T follicular helper cell (primary cell): ENCODE measurements around the gene VAV2.
"Not testable (repeated sequence)": the region's sequence is repeated elsewhere in the genome, so short reads cannot be mapped to it uniquely, and the experiment has no call there.

Source experiments
- DNase-seq: peaks from one replicate; pipeline ENCODE4 v3.0.0-alpha.2; 2020; ENCODE audit warnings: low read depth

Gene VAV2

DNA sequence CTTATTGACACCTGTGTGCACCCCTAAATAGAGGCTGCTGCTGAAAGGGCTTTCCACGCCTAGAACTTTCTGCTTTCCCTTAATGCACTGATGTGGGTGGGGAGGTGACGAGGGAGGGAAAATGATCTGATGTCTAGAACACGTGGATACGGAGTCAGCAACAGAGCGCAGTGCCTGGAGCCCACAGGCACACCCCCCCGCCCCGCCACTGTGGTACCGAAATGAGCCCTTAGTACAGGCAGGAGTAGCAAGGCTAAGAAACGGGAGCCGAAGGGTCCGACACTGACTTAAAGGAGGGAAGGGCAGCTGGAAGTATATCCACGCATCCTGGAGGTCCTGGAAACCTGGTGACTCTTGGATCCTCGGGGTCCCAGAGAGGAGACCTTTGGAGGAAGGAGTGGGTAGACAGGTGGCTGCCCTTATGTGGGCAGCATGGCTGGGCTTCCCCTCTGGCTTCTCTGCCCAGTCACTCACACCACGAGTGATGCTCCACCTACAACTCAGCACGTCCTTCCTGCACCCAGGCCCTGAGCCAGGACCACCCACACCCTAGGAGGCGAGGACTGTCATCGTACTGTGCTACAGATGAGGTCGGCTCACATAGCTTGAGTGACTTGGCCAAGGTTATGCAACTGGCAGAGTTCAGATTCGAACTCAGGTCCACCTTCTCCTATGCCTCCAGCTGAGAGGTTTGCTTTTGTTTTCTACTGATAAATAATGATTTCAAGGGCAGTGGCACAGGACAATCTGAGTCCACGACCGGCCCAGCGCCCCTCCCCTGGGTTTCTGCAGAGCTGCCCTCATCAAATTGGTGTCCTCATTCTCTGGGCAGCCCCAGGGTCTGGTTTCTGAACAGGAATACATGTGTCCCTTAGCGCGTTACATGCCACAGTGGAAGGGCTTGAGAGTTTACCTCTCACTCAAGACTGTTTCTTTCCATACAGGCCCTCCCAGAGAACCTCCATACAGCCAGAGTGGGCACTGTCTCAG is 4.7 kb upstream of the VAV2 start:
- DNase-seq = no peak

DNA sequence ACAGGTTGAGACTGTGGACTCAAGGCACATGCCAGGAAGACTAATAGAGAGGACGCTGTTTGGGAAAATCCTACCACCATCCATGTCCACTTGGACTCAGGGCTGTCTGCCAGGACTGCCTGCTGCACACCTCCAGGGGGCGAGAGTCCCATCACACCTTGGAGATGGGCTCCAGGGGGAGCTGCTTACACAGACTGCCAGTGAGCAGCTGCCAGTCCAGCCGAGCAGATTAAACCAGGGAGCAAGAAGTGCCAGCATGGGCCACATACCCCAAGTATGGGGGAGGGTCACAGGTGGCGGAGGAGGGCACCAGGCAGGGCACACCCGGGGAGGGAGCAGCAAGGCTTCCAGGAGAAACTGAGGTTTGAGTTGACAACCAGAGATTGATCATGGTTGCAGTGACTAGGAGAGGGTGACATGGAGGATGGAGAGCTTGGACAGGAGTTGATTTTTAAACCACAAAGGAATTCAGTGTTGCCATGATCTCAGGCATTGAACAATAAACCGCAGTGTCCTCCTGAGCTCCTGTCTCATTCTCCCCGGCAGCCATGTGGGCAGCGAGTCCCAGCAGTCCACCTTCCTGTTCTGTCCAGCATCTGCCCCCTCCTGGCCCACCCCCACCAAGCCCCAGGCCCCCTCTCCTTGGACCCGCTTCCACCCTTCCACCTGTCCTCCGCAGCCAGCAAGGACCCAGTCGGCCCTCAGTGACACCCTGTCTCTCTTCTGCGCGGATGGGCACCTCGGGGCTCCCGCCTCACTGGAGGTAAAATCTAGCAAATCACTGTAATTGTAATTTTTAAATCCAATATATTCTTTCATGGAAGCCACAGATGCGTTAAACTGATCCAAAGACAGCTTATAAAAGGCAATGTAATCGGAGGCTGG is 3.1 kb upstream of the VAV2 start:
- no peak for DNase-seq

DNA sequence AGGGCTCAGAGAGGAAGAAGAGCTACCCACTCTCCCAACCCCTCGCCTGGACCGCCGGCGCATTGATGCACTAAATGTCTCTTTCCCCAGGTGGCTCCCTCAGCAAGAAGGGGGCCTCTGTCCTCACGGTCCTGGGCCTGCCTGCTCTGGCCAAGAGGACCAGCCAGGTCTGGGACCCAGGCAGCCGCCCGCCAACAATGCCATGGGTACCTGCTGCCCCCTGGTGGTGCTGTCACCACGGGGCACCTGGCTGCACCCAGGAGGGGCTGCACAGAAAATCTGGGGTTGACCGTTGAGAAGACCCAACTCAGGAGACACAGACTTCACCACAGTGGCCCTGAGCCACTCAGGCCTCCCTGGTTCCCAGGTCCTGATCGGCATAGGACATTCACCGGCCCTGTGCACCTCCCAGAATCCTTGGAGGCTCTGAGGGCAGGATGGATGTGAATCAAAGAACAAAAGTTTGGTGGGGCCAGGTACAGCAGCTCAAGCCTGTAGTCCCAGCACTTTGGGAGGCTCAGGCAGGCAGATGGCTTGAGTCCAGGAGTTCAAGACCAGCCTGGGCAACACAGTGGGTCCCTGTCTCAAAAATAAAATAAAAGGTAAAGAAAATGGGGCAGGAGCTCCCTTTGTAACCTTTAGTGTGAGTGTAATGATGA is 2.4 kb upstream of the VAV2 start:
- DNase-seq = peak; percentile 51

DNA sequence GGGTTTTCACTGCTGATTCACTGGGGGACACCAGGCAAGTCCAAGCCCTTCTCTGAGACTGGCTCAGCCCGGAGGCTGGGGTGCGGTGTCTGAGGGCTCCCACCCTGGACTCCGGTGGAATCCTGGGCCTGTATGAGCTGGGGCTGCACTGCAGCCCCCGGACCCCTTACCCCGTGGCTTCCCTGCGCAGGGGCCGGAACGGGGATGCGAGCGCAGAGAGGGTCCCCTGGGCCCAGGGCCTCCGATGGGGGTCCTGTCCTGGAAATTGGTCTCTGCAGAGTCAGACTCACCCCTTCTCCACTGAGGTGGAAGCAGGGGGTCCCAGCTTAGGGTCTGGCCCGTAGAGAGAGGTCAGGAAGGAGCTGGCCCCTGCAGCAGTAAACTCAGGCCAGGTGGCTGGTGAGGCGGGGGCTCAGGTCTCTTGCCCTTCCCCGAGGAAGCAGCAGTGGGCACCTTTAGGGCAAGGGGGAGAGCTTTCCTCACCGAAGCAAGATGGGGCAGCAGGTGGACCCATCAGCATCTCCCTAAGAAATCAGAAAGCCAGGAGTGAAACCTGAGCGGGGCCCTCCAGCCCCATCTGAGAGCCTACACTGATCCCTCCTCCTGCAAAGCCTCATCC is 1.6 kb upstream of the VAV2 start:
- DNase-seq = no peak

DNA sequence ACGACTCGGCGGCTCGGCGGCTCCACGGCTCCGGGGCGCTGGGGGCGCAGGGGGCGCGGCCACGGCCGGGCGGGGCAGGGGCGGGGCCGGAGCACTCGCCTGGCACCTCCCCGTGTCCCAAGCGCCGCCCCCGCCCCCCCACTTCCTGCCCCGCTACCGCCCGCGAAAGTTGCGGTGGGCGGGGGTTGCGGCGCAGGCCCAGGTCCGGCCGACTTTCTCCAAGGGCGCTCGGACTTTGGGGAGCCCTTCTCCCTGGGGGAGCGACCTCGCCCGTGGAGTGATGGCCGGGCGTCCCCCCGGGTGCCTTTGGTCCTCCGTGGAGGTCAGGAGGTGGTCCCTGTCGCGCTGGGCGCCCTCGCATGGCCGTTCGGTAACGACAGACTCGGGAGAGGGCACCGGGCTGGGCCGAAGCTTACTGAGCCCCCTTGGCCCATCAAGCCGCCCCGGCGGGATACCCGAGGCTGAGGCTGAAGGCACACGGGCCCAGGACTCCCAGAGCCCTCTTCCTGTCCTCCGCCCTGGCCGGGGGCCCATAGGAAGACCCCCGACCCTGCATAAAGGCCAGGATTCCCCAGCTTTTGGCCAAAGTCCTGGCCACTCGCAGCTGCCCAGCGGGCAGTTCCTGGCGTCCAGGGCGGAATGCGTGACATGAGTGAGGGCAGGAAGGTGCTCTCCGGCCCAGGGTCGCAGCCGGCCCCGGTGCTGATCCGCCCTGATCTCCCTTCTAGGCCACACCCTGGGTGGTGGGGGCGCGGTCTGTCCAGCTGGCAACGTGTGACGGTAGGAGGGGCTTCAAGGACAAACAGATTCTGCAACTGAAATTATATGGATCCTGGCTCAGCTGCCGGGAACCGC is 883 bp upstream of the VAV2 start:
- peak; percentile 60 for DNase-seq

DNA sequence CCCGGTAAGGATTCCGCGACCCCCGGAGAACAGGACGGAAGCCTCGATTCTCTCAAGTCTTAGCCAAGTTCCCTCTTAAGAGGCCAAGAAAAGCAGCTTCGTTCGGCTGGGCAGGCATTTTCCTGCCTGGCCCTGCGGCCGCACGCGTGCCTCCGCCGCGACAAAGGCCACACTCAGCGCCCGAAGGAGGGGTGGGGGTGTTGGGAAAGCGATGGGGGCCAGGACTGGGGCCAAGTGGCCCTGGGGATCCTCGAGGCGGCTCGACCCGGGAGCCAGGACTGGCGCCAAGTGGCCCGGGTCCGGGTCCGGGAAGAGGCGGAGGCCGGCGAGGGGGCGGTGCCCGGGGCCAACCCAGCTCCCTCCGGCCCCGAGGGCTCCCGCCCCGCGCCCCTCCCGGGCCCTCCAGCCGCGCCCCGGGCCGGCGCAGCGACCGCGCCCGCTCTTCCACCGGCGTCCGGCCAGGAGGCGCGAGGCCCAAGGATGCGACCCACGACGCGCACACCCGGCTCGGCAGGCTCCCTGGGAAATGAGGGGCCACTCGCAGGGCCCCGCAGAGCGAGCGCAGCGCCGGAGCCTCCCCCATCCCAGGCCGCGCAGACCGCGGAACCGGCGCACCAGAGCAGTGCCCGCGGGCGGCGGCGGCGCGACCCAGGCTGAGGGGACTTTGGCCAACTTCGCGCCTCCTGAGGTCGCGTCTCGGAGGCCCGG is 756 bp downstream of the VAV2 start:
- DNase-seq = no peak

DNA sequence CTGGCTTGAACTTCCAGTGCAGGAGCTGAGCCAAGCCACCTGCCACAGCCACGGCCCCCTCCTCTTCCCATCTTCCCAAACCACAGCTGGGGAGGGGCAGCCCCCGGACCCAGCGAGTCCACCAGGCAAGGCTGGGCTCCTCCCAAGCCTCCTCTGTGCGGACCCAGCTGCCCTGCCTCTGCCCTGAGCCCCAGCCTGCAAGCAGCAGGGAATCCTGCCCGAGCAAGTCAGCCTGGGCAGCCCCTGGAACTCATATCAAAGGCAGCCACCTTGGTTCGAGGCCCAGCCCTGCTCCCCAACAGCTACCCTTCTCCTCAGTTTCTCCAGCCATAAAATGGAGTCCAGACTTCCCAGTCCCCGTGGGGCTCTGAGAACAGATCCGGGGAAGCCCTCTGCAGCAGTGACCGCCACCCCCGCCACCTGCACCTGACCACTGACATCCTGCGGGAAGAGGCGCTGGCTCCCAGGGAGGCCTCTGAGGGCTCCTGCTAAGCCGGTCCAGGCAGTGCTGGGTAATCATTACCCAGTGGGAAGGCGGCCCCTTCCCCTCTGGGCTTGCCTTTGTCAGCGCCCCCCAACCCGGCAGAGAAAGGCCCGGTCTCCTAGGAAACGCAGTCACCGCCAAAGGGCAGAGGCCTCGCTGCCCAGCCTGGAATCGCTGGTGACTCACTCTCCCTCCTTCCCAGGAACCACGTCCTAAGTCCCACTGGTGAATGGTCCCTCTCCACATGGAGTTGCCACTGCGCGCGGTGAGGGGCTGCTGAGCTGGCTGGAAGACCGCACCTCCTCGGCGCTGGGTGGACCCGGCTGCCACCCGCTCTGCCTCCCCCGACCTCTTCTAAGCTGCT is 1.5 kb downstream of the VAV2 start:
- no peak for DNase-seq

DNA sequence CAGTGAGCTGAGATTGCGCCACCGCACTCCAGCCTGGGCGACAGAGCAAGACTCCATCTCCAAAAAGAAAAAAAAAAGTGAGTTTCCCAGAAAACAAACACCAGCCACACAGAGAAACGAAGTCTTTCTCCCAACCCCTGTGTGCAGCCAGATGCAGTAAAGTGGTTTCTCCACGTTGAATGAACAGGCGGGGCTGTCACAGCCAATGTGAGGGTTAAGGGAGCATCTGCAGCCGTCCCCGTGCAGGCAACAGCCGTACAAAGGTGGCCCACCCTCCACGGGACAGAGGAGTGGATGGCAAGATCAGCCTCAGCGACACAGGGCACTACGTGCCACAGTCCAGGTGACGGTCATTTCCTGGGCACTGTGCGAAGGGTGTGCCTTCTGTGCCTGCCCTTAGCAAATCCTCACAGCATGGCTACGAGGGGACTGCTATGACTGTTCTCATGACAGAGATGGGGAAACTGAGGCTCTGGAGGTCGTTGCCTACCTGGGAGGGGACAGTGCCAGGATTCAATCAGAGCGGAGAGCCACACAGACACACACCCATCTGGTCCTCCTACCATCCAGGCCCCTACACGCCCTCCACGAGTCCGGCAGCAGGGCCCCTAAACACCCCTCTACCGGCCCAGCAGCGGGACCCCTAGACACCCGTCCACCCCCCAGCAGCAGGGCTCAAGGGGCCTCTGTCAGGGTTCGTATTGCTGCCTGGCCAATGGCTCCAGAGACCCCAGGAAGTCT is 2.3 kb downstream of the VAV2 start:
- no peak for DNase-seq

DNA sequence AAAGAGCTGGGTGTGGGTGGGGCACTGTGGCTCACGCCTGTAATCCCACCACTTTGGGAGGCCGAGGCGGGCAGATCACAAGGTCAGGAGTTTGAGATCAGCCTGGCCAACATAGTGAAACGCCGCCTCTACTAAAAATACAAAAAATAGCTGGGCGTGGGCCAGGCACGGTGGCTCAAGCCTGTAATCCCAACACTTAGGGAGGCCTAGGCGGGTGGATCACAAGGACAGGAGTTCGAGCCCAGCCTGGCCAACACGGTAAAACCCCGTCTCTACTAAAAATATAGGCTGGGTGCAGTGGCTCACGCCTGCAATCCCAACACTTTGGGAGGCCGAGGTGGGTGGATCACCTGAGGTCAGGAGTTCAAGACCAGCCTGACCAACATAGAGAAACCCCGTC is 3.4 kb downstream of the VAV2 start:
- not testable (repeated sequence) for DNase-seq

DNA sequence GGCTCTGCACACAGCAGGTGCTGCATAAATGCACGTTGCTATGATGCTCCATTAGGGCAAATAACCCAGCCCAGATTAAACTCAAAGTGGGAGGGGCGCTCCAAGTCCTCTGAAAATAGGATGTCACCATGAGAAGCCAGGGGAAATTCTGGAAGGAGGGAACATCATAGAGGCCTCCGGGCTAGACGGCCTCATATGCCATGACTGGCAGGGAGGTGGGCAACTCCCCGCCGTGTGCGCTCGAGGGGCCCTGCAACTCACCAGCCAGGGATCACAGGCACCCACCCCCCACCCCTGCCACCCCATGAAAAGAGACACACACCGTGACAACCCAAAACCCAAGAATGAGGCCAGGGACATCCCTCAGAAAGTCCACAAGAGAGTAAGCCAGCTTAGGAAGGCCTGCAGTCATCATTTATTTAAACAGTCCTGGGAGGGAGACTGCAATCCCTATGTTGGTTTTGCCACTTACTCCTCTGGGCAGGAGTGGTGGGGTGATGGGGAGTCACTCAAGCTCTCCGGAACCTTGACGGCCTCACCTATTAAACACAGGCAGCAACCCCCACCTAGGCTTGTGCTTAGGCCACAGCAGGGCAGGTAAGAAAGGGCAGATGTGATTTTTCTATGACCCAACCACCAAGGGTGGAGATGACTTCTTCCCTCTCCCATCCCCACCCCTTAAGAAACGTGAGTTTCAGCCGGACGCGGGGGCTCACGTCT is 4.0 kb downstream of the VAV2 start:
- no peak for DNase-seq

DNA sequence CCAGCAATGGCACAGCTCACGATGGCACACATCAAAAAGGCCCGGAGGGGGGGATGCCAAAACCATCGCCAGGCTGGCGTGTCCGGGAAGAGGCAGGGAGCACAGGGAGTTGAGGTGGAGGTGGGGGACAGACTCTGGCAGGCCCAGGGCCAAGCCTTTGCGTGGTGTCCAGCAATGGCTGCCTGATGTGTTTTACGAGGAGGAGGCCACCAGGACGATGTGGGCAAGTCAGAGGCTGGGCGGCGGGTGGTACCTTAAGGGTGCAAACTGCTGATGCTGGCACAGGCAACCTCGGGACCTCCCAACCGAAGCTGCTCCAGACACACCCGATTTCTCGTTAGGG is 4.7 kb downstream of the VAV2 start:
- DNase-seq = no peak

DNA sequence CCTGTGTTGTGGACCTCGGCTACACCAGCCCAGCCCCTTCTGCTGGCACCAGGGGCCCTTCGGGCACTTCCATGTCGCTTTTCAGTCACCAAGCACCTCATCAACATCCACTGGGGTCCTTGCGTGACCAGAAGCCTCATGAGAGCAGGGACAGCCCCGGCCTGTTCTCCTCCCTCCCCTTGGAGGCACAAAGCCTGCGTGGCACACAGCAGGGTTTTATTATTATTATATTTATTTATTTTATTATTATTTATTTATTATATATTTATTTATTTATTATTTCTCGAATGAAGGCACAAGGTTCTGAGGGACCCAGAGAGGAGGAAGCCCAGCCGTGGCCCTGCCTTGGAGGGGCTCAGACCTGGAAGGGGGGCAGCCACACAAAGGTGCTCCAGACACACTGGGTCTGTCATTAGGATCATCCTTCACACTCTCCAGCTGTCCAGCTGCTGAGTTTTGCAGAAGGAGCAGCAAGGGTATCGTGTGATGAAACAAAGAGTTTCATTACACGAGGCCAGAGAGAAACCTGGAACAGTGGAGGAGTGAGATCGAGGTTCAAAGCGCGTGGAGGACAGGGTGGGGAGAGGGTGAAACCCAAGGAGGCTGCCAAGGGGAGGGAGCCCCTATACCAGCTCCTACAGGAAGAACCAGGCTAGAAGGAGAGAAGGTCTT is 5.2 kb downstream of the VAV2 start:
- DNase-seq = no peak

DNA sequence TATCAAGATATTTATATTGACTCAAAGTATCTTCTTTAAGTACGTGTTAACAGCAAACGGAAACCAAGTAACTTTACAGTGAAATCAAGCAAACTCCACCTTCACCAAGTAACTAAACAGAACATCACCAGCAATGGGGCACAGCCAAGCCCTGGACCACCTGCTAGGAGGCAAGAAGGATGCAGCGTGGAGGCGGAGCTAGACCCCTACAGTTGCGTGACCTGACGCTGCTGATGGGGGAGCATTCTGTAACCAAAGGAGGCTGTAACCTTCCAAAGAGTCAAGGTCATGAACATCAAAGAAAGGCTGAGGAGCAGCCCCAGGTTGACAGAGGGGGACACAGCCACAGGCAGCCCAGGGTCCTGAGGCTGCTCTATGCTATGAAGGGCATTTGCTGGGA is 6.1 kb downstream of the VAV2 start:
- DNase-seq = no peak

DNA sequence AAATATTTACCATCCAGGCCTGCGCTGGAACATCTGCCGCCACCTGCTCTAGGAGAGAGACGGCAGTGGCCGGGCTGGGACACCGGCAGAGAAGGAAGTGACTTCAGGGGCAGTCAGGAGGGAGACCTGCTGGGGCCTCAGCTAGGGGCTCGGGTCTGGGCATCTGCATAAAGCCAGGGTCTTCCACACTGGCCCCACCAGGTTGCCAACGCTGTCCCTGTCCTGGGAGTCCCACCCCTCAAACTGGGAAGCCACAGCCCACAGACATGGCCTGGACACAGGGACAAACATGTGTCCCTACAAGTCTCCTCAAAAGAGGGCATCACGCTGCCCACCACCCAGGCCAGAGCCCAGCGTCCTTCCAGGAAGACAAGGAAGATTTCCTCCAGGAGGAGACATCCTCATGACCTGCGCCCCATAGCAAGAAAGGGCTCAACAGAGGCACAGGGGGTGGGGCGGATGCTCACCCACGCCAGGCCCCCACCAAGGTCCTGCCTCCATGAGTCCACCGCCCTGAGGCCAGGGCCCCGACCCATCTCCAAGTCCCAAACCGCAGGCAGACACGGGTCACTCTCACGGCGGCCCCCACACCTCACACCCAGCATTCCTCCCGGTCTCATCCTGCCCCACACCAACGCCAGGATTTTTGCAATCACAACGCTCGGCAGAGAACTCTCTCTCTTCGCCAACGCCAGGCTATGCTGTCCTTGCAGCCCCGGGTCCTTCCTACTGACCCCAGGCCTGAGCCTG is 9.0 kb downstream of the VAV2 start:
- DNase-seq = no peak

DNA sequence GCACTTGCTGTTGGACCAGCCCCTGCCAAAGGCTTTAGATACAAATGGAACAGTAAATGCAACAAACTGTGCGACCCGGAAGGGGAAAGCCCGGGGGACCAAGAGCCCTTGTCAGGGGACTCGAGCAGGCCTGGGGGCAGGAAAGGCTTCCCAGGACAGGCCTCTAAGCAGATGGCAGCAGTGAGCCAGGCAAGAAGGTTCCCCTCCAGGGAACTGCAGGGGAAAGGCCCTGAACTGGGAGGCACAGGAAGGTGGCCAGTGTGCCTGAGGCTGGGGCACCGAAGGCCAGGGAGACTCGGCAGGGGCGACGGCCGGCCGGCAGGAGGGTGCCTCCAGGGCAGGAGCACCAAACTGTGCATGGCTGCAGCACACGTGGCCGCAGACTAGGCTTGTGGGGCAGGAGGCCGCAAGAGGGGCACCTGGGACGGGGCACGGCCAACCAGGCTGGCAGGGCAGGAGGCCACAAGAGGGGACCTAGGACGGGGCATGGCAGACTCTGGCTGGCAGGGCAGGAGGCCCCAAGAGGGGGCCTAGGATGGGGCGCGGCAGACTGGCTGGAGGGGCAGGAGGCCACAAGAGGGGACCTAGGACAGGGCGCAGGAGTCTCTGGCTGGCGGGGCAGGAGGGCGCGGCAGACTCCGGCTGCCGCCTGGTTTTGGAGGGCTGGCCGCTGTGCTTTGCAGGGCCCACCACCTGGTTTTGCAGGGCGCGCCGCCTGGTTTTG is 10.0 kb downstream of the VAV2 start:
- DNase-seq = no peak

DNA sequence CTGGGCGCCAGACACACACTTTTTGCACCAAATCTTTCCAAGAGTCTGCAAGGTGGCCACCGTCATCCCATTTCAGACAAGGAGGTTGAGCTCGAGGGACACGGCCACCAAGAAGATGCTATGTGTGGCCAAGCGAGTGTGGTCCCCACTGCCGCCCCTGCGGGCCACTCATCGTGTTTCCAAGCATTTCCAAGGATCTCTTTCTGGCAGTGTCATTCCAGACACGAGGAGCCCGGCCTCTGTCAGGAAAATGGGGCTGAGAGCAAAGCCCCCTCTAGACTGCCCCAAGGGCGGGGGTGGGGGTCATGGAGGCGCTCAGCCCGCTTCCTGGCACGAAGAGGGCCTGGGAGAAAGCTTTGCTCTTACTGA is 10.6 kb downstream of the VAV2 start:
- DNase-seq = no peak
